WTC11 (cell line): ENCODE results near the gene NRXN3.

Experiments used
- CTCF ChIP-seq: fragments of 200-600 bp; IDR thresholded peaks from 2 replicates; pipeline ENCODE4 v1.8.0; 2022; ENCODE audit warnings: antibody characterized with exemption
- FOXJ3 ChIP-seq: sonication (generic); formaldehyde crosslinking; IDR thresholded peaks from 2 replicates; pipeline ENCODE4 v1.9.0; 2021; ENCODE audit warnings: missing genetic modification reagents, mild to moderate bottlenecking, borderline replicate concordance
- NR2C2 ChIP-seq: sonication (generic); formaldehyde crosslinking; IDR thresholded peaks from 2 replicates; pipeline ENCODE4 v1.8.0; 2022; ENCODE audit warnings: mild to moderate bottlenecking, missing genetic modification reagents
- ZNF121 ChIP-seq: sonication (generic); formaldehyde crosslinking; IDR thresholded peaks from 2 replicates; pipeline ENCODE4 v1.8.0; 2023; ENCODE audit warnings: missing genetic modification reagents

GRCh38 chr14:79304279-79304678, 1134.1 kb downstream of the NRXN3 start:
- TF ChIP-seq FOXJ3 (CRISPR knock-in tag): no peak
- no peak for TF ChIP-seq CTCF
- TF ChIP-seq ZNF121 (CRISPR knock-in tag): no peak
- no peak for TF ChIP-seq NR2C2 (CRISPR knock-in tag)
